GM19468 (cell line): Measurements from ENCODE around the gene CAPN7.

Experiments
- ATAC-seq: cut with Tn5 transposase; IDR thresholded peaks from one replicate; pipeline ENCODE4 v1.9.1; 2021; ENCODE audit warnings: mild to moderate bottlenecking, moderate library complexity, moderate number of reproducible peaks; ENCODE audit not compliant: unreplicated experiment; ENCODE audit errors: extremely low read depth

CAPN7 gene

GRCh38 chr3:15291589-15292541 lies 85.8 kb downstream of the CAPN7 start:
- peak; percentile 83 for ATAC-seq

DNA sequence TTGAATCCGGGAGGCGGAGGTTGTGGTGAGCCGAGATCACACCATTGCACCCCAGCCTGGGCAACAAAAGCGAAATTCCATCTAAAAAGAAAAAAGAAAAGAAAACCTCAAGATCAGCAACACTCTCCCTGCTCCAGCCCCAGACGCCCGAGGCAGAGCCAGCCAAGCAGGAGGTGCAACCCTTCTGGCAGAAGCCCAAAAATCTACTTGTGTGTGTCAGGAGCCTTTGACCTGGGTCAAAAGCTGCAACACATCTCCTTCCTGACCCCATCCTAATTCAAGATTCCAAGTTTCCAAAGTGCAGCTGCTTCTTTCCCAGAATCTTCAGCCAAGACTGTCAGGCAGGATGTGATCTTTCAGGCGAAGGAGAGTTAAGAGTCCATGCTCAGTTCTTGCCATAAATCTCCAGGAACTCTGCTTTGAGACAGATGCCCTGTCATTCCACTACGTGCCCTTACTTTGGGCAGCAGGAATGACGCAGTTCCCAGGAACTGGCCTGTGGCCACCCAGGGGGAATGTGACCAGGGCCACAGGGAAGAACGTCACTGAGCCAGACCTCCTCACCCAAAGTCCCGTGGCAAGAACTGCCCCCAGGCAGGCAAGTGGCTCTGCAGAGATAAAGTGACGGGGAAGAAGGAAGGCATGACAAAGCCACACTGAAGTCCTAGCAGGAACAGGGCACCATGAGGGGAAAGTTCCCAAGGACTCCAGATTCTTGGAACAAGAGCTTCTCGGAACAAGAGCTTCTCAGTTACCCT lies 86.9 kb downstream of the CAPN7 start:
- ATAC-seq, result no peak

DNA sequence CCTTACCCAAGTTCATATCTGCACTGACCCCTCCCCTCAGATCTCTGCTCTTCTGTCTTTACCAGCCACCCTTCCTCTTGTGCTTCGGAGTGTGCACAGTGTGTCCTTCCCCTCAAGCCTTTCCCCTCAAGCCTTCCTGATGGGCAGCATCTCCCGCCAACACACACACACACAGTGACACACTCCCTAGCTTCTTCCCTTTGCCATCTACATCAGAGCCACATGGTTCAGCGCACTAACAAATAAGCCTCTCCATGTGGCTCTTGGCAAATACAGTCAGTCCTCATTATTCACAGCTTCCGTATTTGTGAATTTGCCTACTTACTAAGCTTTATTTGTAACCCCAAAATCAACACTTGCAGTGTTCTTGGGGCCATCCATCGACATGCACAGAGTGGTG lies 88.9 kb downstream of the CAPN7 start:
- ATAC-seq, result no peak

DNA sequence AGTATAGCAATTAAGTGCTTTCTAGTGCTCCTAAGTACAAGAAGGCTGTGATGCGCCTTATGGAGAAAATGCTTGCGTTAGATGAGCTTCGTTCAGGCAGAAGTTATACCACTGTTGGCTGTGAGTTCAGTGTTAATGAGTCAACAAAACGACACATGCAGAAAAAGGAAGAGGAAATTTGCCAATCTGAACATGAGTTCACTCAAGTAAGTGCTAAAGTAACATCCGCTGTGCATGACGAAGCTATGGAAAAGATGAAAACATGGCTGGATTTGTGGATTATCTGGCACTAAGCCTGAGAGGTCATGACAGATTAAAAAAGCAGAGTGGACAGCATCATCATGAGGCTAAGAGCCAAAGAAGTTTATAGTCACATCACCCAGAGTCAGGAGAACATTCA lies 89.5 kb downstream of the CAPN7 start:
- ATAC-seq, result no peak

DNA sequence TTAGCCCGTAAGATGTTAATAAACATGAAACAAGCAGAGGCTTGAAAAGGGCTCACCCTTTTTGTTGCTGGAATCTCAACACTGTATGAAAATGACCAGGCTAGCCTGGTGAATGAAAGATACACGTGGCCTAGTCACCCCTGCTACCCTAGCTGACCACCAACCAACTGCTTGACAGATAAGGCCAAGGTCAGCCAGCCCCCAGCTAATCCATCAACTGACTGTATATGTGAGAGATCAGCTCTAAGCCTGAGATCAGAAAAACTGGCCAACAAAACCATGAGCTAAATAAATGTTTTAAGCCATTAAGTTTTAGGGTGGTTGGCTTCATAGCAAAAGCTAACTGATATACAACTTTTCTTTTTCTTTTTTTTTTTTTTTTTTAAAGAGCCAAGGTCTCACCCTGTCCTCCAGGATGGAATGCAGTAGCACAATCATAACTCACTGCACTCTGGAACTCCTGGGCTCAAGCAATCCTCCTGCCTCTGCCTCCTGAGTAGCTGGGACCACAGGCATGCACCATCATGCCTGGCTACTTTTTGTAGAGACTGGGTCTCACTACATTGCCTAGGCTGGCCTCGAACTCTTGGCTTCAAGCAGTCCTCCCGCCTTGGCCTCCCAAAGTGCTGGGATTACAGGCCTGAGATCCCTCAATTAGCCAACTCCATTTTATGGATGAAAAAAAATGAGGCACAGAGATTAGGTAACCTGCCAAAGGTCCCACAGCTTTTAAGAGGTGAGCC lies 91.7 kb downstream of the CAPN7 start:
- ATAC-seq, result no peak

- no peak for ATAC-seq
These were observed 92.5 kb downstream of the CAPN7 start for GRCh38 chr3:15298504-15298903.

DNA sequence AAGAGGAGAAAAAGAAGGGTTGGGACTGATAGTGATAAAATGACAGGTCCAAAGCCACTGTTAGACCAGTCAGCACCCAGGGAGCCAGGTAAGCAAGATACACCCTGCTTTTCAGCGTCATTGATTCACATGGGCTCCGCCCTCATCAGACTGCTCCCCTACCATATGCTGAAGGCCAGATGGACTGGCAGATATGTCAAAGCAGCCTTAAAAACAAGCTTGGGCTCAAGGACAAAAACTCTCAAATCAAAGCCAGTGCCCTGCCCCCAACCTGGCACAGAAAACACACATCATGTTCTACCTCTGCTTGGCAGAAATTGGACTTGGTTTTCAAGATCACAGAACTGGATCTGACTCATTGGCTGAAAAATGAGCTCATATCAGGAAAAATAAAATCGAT lies 93.0 kb downstream of the CAPN7 start:
- ATAC-seq, result no peak

- no peak for ATAC-seq
These were observed 94.5 kb downstream of the CAPN7 start for GRCh38 chr3:15300323-15301078.

GRCh38 chr3:15301761-15302160 lies 95.7 kb downstream of the CAPN7 start:
- ATAC-seq, result no peak
